RWPE2 (cell line): Measurements from ENCODE around the gene CCDC57.
"Not testable (repeated sequence)": the region's sequence is repeated elsewhere in the genome, so short reads cannot be mapped to it uniquely, and the experiment has no call there.

Experiments used
- ATAC-seq: fragments of 200-7000 bp; cut with Tn5 transposase; 3 replicates; pipeline ENCODE4 v1.9.1; 2021; ENCODE audit warnings: low read depth
- DNase-seq: peaks from one replicate; pipeline ENCODE4 v3.0.0-alpha.2; 2020; ENCODE audit warnings: low spot score
- H3K27ac ChIP-seq: fragments of 450-650 bp; 2 replicates; pipeline ENCODE4 v1.5.1; 2017; ENCODE audit warnings: mild to moderate bottlenecking; ENCODE audit not compliant: poor library complexity, severe bottlenecking
- H3K27me3 ChIP-seq: fragments of 250-450 bp; sonication (Bioruptor Pico); 2 replicates; pipeline ENCODE4 v1.5.1; 2021; ENCODE audit warnings: mild to moderate bottlenecking, moderate library complexity; ENCODE audit not compliant: insufficient read depth, poor library complexity, severe bottlenecking
- H3K36me3 ChIP-seq: fragments of 250-450 bp; sonication (Bioruptor Pico); 2 replicates; pipeline ENCODE4 v1.5.1; 2020; ENCODE audit warnings: low read depth, mild to moderate bottlenecking, moderate library complexity
- H3K4me1 ChIP-seq: fragments of 250-450 bp; sonication (Bioruptor Pico); 2 replicates; pipeline ENCODE4 v1.5.1; 2021; ENCODE audit warnings: mild to moderate bottlenecking, moderate library complexity; ENCODE audit not compliant: insufficient read depth, poor library complexity, severe bottlenecking
- H3K4me3 ChIP-seq: fragments of 250-450 bp; sonication (Bioruptor Pico); 2 replicates; pipeline ENCODE4 v1.5.1; 2021; ENCODE audit warnings: mild to moderate bottlenecking, moderate library complexity; ENCODE audit not compliant: severe bottlenecking
- H3K9me3 ChIP-seq: fragments of 250-450 bp; sonication (Bioruptor Pico); 2 replicates; pipeline ENCODE4 v1.5.1; 2021; ENCODE audit warnings: mild to moderate bottlenecking, moderate library complexity; ENCODE audit not compliant: severe bottlenecking
- TF ChIP-seq, protein P1 (sequence below): fragments of 450-650 bp; IDR thresholded peaks from one replicate; pipeline ENCODE4 v1.5.1; 2017; ENCODE audit warnings: mild to moderate bottlenecking, moderate library complexity; ENCODE audit not compliant: poor library complexity, severe bottlenecking

CCDC57 gene

DNA sequence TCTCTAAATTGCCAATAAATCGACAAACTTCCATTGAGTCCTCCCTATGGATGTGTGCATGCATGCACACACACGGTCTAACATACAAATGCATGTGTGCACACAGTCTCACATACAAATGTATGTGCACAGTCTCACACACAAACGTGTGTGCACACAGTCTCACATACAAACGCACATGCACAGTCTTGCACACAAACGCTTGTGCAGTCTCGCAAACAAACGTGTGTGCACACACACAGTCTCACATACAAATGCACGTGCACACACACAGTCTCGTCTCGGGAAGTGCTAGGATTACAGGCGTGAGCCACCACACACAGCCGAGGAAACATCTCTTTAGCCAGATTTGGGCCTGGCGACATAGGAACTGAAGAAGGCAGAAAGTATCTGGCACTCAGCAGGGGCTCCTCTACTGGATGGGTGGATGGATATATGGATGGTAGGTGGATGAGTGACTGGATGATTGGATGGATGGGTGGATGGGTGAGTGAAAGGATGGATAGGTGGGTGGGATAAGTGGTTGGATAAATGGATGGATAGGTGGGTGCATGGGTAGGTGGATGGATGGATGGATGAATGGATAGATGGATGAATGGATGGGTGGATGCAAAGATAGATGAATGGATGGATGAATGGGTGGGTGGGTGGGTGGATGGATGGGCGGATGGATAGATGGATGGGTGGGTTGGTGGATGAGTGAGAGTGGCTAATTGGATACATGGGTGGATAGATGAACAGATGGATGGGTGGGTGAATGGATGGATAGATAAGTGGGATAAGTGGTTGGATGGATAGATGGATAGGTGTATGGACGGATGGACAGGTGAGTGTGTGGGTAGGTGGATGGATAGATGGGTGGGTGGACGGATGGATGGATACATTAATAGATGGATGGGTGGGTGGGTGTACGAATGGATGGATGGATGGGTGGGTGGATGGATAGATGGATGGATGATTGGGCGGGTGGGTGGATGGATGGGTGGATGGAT, 65.7 kb downstream of the CCDC57 start:
- no peak for ATAC-seq
- H3K36me3 ChIP-seq: peaks cover 1% of the 10 kb centered on the region; the same call in 1 of the 2 replicates
- TF ChIP-seq, protein P1, sequence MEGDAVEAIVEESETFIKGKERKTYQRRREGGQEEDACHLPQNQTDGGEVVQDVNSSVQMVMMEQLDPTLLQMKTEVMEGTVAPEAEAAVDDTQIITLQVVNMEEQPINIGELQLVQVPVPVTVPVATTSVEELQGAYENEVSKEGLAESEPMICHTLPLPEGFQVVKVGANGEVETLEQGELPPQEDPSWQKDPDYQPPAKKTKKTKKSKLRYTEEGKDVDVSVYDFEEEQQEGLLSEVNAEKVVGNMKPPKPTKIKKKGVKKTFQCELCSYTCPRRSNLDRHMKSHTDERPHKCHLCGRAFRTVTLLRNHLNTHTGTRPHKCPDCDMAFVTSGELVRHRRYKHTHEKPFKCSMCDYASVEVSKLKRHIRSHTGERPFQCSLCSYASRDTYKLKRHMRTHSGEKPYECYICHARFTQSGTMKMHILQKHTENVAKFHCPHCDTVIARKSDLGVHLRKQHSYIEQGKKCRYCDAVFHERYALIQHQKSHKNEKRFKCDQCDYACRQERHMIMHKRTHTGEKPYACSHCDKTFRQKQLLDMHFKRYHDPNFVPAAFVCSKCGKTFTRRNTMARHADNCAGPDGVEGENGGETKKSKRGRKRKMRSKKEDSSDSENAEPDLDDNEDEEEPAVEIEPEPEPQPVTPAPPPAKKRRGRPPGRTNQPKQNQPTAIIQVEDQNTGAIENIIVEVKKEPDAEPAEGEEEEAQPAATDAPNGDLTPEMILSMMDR: no peak

DNA sequence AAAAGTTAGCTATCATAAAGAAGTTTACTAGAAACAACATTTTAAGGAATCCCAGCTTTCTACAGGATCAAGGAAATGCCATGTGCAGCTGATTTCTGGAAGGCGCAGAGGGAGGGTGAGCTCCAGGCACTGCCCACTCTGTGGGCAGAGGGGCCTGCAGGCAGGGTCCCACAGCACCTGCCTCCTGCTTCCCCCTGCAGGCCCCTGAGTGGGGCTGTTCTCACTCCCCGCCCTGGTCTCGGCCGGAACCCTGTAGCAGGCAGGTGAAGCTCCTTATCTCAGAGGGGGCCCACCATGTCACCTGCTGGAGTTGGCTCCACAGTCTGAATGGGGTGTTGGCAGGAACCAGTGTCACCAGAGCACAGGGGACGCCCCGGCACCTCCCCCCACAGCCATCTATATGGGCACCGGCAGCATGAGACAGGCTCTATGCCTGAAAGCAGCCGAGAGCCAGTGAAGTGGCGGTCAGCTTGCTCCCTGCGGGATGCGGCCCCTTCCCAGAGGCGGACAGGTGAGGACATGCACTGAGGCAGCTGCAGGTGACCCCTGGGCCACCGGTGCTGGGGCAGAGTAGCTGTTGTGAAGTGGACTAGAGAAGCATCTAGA, 67.0 kb downstream of the CCDC57 start:
- TF ChIP-seq, protein P1: no peak
- H3K27me3 ChIP-seq: no peaks in the 10 kb centered on the region
- no peak overlapping the region for H3K27ac ChIP-seq
- no peaks in the 10 kb centered on the region for H3K9me3 ChIP-seq
- no peak overlapping the region for H3K4me3 ChIP-seq
- no peak for ATAC-seq
- DNase-seq: no peak
- H3K4me1 ChIP-seq: no peaks in the 10 kb centered on the region
- peaks cover 5% of the 10 kb centered on the region; the same call in 1 of the 2 replicates for H3K36me3 ChIP-seq

More for the DNA sequence above, 65.7 kb downstream of the CCDC57 start:
- Histone ChIP-seq H3K4me3 (no peak overlapping the region), H3K27me3 (no peaks in the 10 kb centered on the region), H3K27ac (no peak overlapping the region), H3K4me1 (no peaks in the 10 kb centered on the region), H3K9me3 (no peaks in the 10 kb centered on the region)
- DNase-seq: no peak

DNA sequence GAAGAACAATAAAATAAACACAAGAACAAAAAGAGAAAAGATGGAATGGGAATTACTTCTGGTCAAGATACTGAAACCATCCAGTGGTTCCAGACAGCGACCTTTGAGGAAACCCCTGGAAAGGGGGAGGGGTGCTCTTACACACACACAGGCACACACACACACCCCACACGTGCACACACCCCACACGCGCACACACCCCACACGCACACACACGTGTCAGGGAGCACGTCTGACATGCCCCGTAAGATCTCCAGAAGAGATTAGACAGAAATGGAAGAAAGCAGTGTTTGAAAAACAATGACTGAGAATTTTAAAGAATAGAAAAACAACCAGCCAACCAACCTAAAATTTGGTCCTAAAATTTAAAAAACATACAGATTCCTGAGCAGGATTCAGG, 69.3 kb downstream of the CCDC57 start:
- TF ChIP-seq, protein P1: no peak
- H3K36me3 ChIP-seq: peaks cover 5% of the 10 kb centered on the region; the same call in 1 of the 2 replicates
- no peak overlapping the region for H3K4me3 ChIP-seq
- H3K27me3 ChIP-seq: no peaks in the 10 kb centered on the region
- ATAC-seq (no peak), DNase-seq (no peak)
- H3K4me1 ChIP-seq: no peaks in the 10 kb centered on the region
- H3K27ac ChIP-seq: no peak overlapping the region
- H3K9me3 ChIP-seq: no peaks in the 10 kb centered on the region

DNA sequence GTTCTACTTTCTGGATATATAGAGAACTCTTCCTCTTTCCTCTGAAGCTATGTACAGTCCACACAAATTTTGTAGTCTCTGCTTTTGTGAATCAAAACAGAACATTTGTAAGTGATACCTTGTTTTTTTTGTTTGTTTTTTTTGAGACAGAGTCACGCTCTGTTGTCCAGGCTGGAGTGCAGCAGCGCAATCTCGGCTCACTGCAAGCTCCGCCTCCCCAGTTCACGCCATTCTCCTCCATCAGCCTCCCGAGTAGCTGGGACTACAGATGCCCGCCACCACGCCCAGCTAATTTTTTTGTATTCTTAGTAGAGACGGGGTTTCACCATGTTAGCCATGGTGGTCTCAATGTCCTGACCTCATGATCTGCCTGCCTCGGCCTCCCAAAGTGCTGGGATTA, 72.7 kb downstream of the CCDC57 start:
- not testable (repeated sequence) for H3K9me3 ChIP-seq, DNase-seq, H3K4me3 ChIP-seq, H3K27ac ChIP-seq, H3K4me1 ChIP-seq, H3K27me3 ChIP-seq, ATAC-seq, H3K36me3 ChIP-seq

DNA sequence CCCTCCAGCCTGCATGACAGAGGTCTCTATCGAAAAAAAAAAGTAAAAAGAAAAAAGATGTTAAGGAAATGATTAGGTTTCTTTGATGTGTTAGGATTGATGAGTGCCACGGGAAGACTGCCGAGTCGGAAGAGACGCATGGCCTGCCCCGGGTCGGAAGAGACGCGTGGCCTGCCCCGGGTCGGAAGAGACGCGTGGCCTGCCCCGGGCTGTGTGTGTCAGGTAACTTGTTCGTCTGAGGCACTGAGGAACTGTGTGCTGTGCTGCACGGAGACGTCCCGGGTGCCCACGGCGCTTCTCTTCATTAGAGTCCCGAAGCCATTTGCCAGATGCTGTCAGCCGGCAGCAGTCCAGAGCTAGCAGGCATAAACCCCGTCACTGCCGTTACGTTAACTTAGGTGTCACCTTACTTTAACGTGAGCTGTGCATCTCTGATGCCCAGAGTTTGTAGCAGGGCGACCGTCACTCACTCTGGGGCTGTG, 74.1 kb downstream of the CCDC57 start:
- DNase-seq: no peak
- Histone ChIP-seq H3K36me3 (0 out of 2 replicates have a peak, but pooled peaks cover 5% of the 10 kb centered on the region), H3K4me1 (peaks cover 12% of the 10 kb centered on the region), H3K4me3 (no peak overlapping the region), H3K27ac (no peak overlapping the region), H3K27me3 (no peaks in the 10 kb centered on the region), H3K9me3 (no peaks in the 10 kb centered on the region)
- no peak for ATAC-seq
- TF ChIP-seq, protein P1: no peak
